ENCODE results near the gene DIDO1.
"Not testable (repeated sequence)": the region's sequence is repeated elsewhere in the genome, so short reads cannot be mapped to it uniquely, and the experiment has no call there.

The DIDO1 gene

GRCh38 chr20:62929051-62929538, 2.8 kb upstream of the DIDO1 start:
- in situ Hi-C loops (cut with MboI; ENCODE audit: low sequenced_read_pairs): no loop called here

- in situ Hi-C loops (cut with MboI; ENCODE audit: low sequenced_read_pairs): no loop called here
Observed at GRCh38 chr20:62928246-62928939, 2.1 kb upstream of the DIDO1 start.

GRCh38 chr20:62927128-62927705, 912 bp upstream of the DIDO1 start:
- in situ Hi-C loops (cut with MboI; ENCODE audit: low sequenced_read_pairs): no loop called here

GRCh38 chr20:62925420-62926228, 681 bp downstream of the DIDO1 start:
- in situ Hi-C loops (cut with MboI; ENCODE audit: low sequenced_read_pairs): no loop called here

- in situ Hi-C loops (cut with MboI; ENCODE audit: low sequenced_read_pairs): no loop called here
Observed at GRCh38 chr20:62925076-62925419, 1.3 kb downstream of the DIDO1 start.

- in situ Hi-C loops (cut with MboI; ENCODE audit: low sequenced_read_pairs): no loop called here
Observed at GRCh38 chr20:62924442-62925075, 1.7 kb downstream of the DIDO1 start.

GRCh38 chr20:62923669-62924441, 2.5 kb downstream of the DIDO1 start:
- in situ Hi-C loops (cut with MboI; ENCODE audit: low sequenced_read_pairs): no loop called here

- in situ Hi-C loops (cut with MboI; ENCODE audit: low sequenced_read_pairs): not testable (repeated sequence)
Observed at GRCh38 chr20:62923059-62923668, 3.1 kb downstream of the DIDO1 start.

GRCh38 chr20:62922451-62922921, 3.8 kb downstream of the DIDO1 start:
- in situ Hi-C loops (cut with MboI; ENCODE audit: low sequenced_read_pairs): no loop called here

- in situ Hi-C loops (cut with MboI; ENCODE audit: low sequenced_read_pairs): no loop called here
Observed at GRCh38 chr20:62921119-62921687, 5.1 kb downstream of the DIDO1 start.

GRCh38 chr20:62920039-62920645, 6.2 kb downstream of the DIDO1 start:
- in situ Hi-C loops (cut with MboI; ENCODE audit: low sequenced_read_pairs): no loop called here

- in situ Hi-C loops (cut with MboI; ENCODE audit: low sequenced_read_pairs): no loop called here
Observed at GRCh38 chr20:62918831-62919230, 7.5 kb downstream of the DIDO1 start.

- in situ Hi-C loops (cut with MboI; ENCODE audit: low sequenced_read_pairs): no loop called here
Observed at GRCh38 chr20:62918147-62918546, 8.2 kb downstream of the DIDO1 start.

GRCh38 chr20:62917720-62918119, 8.6 kb downstream of the DIDO1 start:
- in situ Hi-C loops (cut with MboI; ENCODE audit: low sequenced_read_pairs): no loop called here

- in situ Hi-C loops (cut with MboI; ENCODE audit: low sequenced_read_pairs): no loop called here
Observed at GRCh38 chr20:62916703-62917476, 9.4 kb downstream of the DIDO1 start.

- in situ Hi-C loops (cut with MboI; ENCODE audit: low sequenced_read_pairs): no loop called here
Observed at GRCh38 chr20:62914970-62915457, 11.3 kb downstream of the DIDO1 start.

- in situ Hi-C loops (cut with MboI; ENCODE audit: low sequenced_read_pairs): no loop called here
Observed at GRCh38 chr20:62914436-62914835, 11.9 kb downstream of the DIDO1 start.

- in situ Hi-C loops (cut with MboI; ENCODE audit: low sequenced_read_pairs): no loop called here
Observed at GRCh38 chr20:62913043-62913630, 13.2 kb downstream of the DIDO1 start.
